Vagina (tissue), 2 donors: ENCODE results near the gene WDR75. TPM values are rescaled to one million over a fixed set of nuclear protein-coding genes. Genes with fewer than 3 reads are reported as not detected.
"Not testable (repeated sequence)": the region's sequence is repeated elsewhere in the genome, so short reads cannot be mapped to it uniquely, and the experiment has no call there.

Experiments
- DNase-seq, 2 donors: peaks; one replicate each; pipeline ENCODE4 v3.0.0-alpha.2; 2017; ENCODE audit errors: extremely low spot score in 2 of 2
- H3K27ac ChIP-seq: fragments of 200-600 bp; sonication (generic); one replicate; pipeline ENCODE4 v1.5.1; 2019
- H3K27me3 ChIP-seq: fragments of 200-600 bp; sonication (generic); one replicate; pipeline ENCODE4 v1.5.1; 2019
- H3K36me3 ChIP-seq, 2 donors: fragments of 200-600 bp; sonication (generic); one replicate each; pipeline ENCODE4 v1.5.1; 2017 to 2019
- H3K4me1 ChIP-seq: fragments of 200-600 bp; sonication (generic); one replicate; pipeline ENCODE4 v1.5.1; 2019
- H3K4me3 ChIP-seq, 2 donors: fragments of 200-600 bp; sonication (generic); 1 replicate in 1 of 2; 2 replicates in 1 of 2; pipeline ENCODE4 v1.5.1; 2016 to 2019
- H3K9me3 ChIP-seq: fragments of 200-600 bp; sonication (generic); one replicate; pipeline ENCODE4 v1.5.1; 2019
- CTCF ChIP-seq, 3 experiments: fragments of 450-650 bp in 2 of 3; fragments of 200-600 bp in 1 of 3; sonication (generic) in 1 of 3; IDR thresholded peaks; one replicate each; pipeline ENCODE4 v1.5.1; 2017 to 2019; ENCODE audit warnings: antibody characterized with exemption in 3 of 3, mild to moderate bottlenecking in 2 of 3, moderate library complexity in 2 of 3
- POLR2A ChIP-seq, 2 donors: fragments of 450-650 bp; IDR thresholded peaks; one replicate each; pipeline ENCODE4 v1.6.1; 2017; ENCODE audit warnings: antibody characterized with exemption in 2 of 2, mild to moderate bottlenecking in 2 of 2, moderate library complexity in 2 of 2
- POLR2AphosphoS5 ChIP-seq, 2 donors: sonication (generic); formaldehyde crosslinking; IDR thresholded peaks; one replicate each; pipeline ENCODE4 v1.9.0; 2017; ENCODE audit warnings: antibody characterized with exemption in 2 of 2, mild to moderate bottlenecking in 2 of 2, low read depth in 1 of 2; ENCODE audit not compliant: insufficient read depth in 1 of 2
- intact Hi-C: fragments of 100-400 bp; cut with DNase I; formaldehyde crosslinking; loops from one replicate; pipeline ENCODE4 v1.15.1; 2023
- total RNA-seq: library from RNA; depleted of rRNA; stranded (reverse); fragments of >200 nt; gene quantifications from one replicate; pipeline ENCODE4 v1.2.3, GENCODE V29; 2016

WDR75 gene
- total RNA-seq, 1 donor from 2014 or later, result 30.7 TPM

- no peak for DNase-seq
- no peak for TF ChIP-seq POLR2AphosphoS5 (IDR thresholded peaks at IDR 0.05; ENCODE audit: insufficient read depth in 1 of 2, low read depth in 1 of 2)
- no peak for TF ChIP-seq CTCF (IDR thresholded peaks at IDR 0.05)
- no peak for TF ChIP-seq POLR2A (IDR thresholded peaks at IDR 0.05)
These were observed 16.3 kb upstream of the WDR75 start for GRCh38 chr2:189424961-189425360.

DNA sequence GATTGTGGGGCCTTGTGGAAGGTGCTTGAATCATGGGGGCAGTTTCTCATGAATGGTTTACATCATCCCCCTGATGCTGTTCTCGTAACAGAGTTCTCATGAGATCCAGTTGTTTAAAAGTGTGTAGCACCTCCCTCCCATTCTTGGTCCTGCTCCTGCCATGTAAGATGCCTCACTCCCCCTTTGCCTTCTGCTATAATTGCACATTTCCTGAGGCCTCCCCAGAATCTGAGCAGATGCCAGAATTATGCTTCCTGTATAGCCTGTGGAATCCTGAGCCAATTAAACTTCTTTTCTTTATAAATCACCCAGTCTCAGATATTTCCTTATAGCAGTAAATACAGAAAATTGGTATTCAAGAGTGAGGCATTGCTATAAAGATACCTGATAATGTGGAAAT, 15.6 kb upstream of the WDR75 start:
- H3K9me3 ChIP-seq, result no peaks in the 10 kb centered on the region
- H3K4me1 ChIP-seq, result no peaks in the 10 kb centered on the region
- intact Hi-C loops, result no loop called here

More at GRCh38 chr2:189424961-189425360, 16.3 kb upstream of the WDR75 start:
- Histone ChIP-seq H3K27me3 (no peaks in the 10 kb centered on the region), H3K4me1 (no peaks in the 10 kb centered on the region), H3K4me3 (no peak overlapping the region), H3K27ac (no peak overlapping the region), H3K9me3 (no peaks in the 10 kb centered on the region), H3K36me3 (no peaks in the 10 kb centered on the region)
- intact Hi-C loops, result no loop called here

GRCh38 chr2:189426886-189427285, 14.4 kb upstream of the WDR75 start:
- intact Hi-C loops, result no loop called here
- Histone ChIP-seq H3K4me1 (no peaks in the 10 kb centered on the region), H3K36me3 (no peaks in the 10 kb centered on the region), H3K4me3 (no peak overlapping the region), H3K9me3 (no peaks in the 10 kb centered on the region), H3K27me3 (no peaks in the 10 kb centered on the region), H3K27ac (no peak overlapping the region)
- DNase-seq, result no peak
- TF ChIP-seq CTCF (IDR thresholded peaks at IDR 0.05), result no peak
- no peak for TF ChIP-seq POLR2A (IDR thresholded peaks at IDR 0.05)
- TF ChIP-seq POLR2AphosphoS5 (IDR thresholded peaks at IDR 0.05; ENCODE audit: insufficient read depth in 1 of 2, low read depth in 1 of 2), result no peak

More for the DNA sequence above, 15.6 kb upstream of the WDR75 start:
- H3K27ac ChIP-seq, result no peak overlapping the region
- no peak for TF ChIP-seq POLR2AphosphoS5 (IDR thresholded peaks at IDR 0.05; ENCODE audit: insufficient read depth in 1 of 2, low read depth in 1 of 2)
- no peak for TF ChIP-seq CTCF (IDR thresholded peaks at IDR 0.05)
- TF ChIP-seq POLR2A (IDR thresholded peaks at IDR 0.05), result no peak
- DNase-seq, result no peak
- H3K27me3 ChIP-seq, result no peaks in the 10 kb centered on the region
- no peak overlapping the region for H3K4me3 ChIP-seq
- no peaks in the 10 kb centered on the region for H3K36me3 ChIP-seq

GRCh38 chr2:189427872-189428271, 13.4 kb upstream of the WDR75 start:
- no peaks in the 10 kb centered on the region for H3K9me3 ChIP-seq
- intact Hi-C loops, result no loop called here
- no peaks in the 10 kb centered on the region for H3K27me3 ChIP-seq
- DNase-seq, result no peak
- no peak for TF ChIP-seq POLR2AphosphoS5 (IDR thresholded peaks at IDR 0.05; ENCODE audit: insufficient read depth in 1 of 2, low read depth in 1 of 2)
- no peak for TF ChIP-seq CTCF (IDR thresholded peaks at IDR 0.05)
- no peak for TF ChIP-seq POLR2A (IDR thresholded peaks at IDR 0.05)
- H3K36me3 ChIP-seq, result no peaks in the 10 kb centered on the region
- H3K4me3 ChIP-seq, result no peak overlapping the region
- no peaks in the 10 kb centered on the region for H3K4me1 ChIP-seq
- H3K27ac ChIP-seq, result no peak overlapping the region

DNA sequence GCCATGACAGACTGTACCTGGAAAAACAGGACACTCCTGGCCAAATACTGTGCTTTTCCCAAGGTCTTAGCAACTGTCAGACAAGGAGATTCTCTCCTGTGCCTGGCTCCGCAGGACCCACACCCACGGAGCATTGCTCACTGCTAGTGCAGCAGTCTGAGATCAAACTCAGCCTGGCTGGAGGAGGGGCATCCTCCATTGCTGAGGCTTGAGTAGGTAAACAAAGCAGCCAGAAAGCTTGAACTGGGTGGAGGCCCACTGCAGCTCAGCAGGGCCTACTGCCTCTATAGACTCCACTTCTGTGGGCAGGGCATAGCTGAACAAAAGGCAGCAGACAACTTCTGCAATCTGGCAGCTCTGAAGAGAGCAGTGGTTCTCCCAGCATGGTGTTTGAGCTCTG, 10.8 kb upstream of the WDR75 start:
- H3K9me3 ChIP-seq, H3K36me3 ChIP-seq, DNase-seq, intact Hi-C loops, H3K4me3 ChIP-seq, H3K27me3 ChIP-seq, H3K27ac ChIP-seq, H3K4me1 ChIP-seq: not testable (repeated sequence)

GRCh38 chr2:189435803-189436202, 5.5 kb upstream of the WDR75 start:
- intact Hi-C loops, H3K27me3 ChIP-seq, H3K4me1 ChIP-seq, H3K4me3 ChIP-seq, H3K9me3 ChIP-seq, DNase-seq, H3K27ac ChIP-seq, H3K36me3 ChIP-seq: not testable (repeated sequence)
